CD4-positive, alpha-beta T cell treated with Interleukin-21 for 1 hour (primary cell): ENCODE data around the gene MAP3K15.
"Not testable (repeated sequence)": the region's sequence is repeated elsewhere in the genome, so short reads cannot be mapped to it uniquely, and the experiment has no call there.

ENCODE experiments used
- DNase-seq: peaks from one replicate; pipeline ENCODE4 v3.0.0-alpha.2; 2020

MAP3K15 gene

GRCh38 chrX:19517965-19518364 is 2.7 kb upstream of the MAP3K15 start:
- no peak for DNase-seq

GRCh38 chrX:19515615-19516105 is 352 bp upstream of the MAP3K15 start:
- no peak for DNase-seq

DNA sequence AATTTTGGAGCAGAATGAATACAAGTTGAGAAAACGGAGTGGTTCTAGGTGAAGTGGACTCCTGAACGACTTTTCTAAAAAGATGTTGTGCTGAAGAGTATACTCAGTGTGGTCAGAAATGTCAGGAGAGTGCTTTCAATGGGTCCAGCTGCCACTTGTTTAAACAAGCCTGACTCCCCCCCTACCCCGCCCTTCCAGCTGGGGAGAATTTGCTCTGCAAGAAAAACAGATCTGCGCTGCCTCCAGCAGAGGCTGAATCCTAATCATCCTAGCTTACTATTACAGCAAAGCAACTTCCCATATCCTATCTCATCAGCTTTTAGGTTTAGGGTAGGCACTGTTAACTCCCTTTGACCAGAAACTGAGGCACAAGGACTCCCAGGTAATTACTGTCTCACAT is 1.9 kb downstream of the MAP3K15 start:
- no peak for DNase-seq

DNA sequence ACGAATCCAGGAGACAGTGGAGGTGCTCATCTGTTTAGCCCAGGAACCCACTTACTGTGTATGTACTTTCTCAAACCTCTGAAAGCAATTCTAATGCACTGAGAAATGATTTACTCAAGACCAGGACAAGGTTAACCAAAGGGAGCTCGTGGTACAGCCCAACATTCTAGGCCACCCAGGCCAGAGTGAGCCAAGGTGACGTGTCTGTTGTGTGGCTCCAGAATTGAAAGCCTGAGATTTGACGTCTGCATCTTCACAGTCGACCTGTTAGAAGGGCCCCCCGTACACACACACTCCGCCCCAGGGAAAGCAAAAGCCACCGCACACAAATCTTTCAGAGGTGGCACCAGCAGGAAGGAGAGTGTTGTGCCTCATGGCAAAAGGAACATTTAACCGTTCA is 2.3 kb downstream of the MAP3K15 start:
- DNase-seq = no peak

DNA sequence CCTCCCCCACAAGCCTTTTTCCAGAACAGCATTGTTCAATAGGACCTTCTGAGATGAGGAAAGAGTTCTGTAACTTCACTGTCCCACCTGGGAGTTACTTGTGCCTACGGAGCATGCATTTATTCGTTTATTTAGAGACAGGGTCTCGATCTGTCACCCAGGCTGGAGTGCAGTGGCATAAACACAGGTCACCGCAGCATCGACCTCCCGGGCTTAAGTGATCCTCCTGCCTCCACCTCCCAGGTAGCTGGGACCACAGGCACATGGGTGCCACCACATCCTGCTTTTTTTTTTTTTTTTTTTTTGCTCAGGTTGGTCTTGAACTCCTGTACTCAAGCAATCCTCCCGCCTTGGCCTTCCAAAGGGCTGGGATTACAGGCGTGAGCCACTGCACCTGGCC is 2.9 kb downstream of the MAP3K15 start:
- no peak for DNase-seq

DNA sequence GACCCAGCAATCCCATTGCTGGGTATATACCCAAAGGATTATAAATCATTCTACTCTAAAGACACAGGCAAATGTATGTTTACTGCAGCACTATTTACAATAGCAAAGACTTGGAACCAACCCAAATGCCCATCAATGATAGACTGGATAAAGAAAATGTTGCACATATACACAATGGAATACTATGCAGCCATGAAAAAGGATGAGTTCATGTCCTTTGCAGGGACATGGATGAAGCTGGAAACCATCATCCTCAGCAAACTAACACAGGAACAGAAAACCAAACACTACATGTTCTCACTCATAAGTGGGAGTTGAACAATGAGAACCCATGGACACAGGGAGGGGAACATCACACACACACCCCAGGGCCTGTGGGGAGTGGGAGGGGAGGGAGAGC is 3.5 kb downstream of the MAP3K15 start:
- DNase-seq = not testable (repeated sequence)

- no peak for DNase-seq
These were observed 18.6 kb downstream of the MAP3K15 start for GRCh38 chrX:19496711-19497110.

DNA sequence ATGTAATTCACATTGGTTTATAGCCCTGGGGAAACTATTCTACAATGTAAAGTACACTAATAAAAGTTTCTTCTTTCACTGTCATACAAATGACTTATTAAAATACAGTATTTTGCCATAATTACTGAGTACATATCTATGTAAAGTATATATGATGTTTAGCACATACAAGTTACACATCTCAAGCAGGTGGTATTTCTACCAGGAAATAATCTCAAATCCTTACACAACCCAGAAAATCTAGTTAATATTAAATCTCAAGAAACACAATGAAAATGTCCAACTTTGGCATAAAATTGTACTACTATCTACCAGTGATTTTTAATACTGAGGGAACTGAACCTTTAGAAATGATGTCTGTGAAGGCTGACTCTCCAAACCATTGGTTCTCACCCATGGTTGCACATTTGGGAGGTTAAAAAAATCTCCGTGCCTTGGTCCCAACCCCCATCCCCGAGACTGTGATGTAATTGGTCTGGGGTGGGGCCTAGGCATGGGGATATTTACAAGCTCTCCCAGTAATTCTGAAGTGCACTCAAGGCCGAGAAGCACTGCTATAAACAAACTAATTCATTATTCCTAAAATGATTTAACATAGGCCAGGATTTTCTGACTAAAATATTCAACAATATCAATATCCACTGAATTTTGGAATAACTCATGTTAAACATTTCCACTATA is 27.6 kb downstream of the MAP3K15 start:
- DNase-seq = no peak

GRCh38 chrX:19479458-19479857 is 35.9 kb downstream of the MAP3K15 start:
- no peak for DNase-seq

- not testable (repeated sequence) for DNase-seq
These were observed 46.9 kb downstream of the MAP3K15 start for GRCh38 chrX:19468383-19468782.

DNA sequence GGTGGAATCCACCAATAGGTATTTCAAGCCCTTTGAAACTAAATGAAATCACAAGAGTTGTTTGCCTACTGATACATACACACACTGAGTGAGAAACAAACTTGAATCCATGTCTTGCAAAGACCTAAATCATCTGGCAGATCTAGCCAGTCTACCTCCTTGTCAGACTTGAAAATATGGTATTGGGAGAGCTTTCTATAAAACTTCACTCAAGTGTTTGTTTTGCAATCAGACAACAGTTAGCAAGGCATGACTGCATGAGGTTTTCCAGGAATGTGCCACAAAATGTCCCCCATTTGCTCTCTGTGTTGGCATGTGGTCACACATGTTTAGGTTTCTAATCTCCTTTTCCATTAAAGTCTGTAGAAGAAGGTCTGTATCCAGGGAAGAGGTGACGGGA is 52.4 kb downstream of the MAP3K15 start:
- DNase-seq = no peak

DNA sequence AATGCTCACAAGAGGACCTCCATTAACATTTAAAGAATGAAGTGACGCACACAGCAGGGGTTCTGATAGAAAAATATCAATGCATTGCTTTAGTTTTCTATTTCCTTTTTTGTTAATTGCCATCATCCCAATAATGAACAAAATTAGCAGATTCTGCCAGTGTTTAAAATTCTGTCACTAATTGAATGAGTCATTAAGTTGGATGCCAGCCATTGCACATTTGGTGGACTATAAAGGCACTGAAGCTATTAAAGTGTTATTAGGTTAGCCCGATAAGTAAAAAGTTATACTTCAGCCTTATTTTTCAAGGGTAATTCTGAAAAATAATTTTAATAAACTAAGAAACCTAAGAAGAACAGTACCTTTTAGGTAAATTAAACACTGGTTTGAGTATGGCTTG is 53.1 kb downstream of the MAP3K15 start:
- no peak for DNase-seq

GRCh38 chrX:19457662-19458061 is 57.6 kb downstream of the MAP3K15 start:
- no peak for DNase-seq

DNA sequence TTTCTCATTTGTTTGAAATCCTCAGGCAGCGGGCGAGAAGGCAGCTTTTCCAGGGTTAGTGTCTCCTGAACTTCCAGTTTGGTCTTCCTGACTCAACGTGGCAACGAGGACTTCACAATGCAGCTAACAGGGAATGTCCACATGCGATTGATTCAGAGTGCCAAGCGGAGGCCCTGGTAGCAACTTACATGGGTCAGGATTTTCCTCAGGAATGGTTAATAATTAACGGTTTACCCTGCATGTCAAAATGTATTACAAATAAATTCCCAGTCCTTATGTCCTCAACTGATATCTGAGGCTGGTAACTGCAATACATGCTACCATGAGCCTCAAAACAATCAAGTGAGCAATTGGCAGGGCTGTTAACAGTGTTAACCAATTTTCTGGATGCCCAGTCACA is 67.2 kb downstream of the MAP3K15 start:
- no peak for DNase-seq

DNA sequence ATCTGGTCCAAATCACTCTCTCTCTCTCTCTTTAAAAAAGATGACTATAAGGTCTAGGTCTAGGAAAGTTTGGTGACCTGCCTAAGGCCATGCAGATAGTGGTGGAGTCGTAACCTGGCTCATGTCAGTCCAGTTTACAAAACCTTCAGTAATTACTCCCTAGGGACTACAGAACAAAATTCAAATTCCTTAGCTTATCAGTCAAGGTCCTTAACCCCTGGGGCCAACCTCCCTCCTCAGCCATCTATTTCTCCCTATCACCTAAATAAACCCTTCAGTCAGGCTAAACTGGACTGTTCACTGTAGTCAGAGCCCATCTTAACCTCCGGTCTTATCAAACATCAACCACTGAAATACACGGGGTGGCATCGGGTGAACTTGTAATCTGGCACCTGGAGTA is 68.9 kb downstream of the MAP3K15 start:
- no peak for DNase-seq

- DNase-seq = not testable (repeated sequence)
These were observed 69.5 kb downstream of the MAP3K15 start for GRCh38 chrX:19445772-19446171.

GRCh38 chrX:19443869-19444526 is 71.3 kb downstream of the MAP3K15 start:
- DNase-seq = no peak

DNA sequence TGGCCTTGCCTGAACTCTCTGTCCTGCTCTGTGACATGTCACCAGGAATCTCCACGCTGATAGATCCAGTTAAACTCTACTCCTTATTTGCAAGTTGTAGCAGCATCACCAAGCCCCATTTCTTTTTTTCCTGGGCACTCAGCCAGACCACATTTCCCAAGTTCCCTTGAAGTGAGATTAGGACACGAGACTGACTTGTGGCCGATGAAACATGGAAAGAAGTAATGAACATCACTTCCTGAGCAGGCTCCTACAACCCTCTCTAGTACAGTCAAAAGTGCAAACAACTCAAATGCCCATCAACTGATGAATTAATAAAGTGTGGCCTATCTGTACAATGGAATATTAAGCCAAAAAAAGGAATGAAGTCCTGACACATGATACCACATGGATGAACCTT is 74.6 kb downstream of the MAP3K15 start:
- no peak for DNase-seq

GRCh38 chrX:19422661-19423060 is 92.6 kb downstream of the MAP3K15 start:
- not testable (repeated sequence) for DNase-seq

GRCh38 chrX:19410259-19410658 is 105.0 kb downstream of the MAP3K15 start:
- no peak for DNase-seq

GRCh38 chrX:19403696-19404095 is 111.6 kb downstream of the MAP3K15 start:
- DNase-seq = no peak

- no peak for DNase-seq
These were observed 122.6 kb downstream of the MAP3K15 start for GRCh38 chrX:19392703-19393102.

GRCh38 chrX:19392078-19392477 is 123.2 kb downstream of the MAP3K15 start:
- no peak for DNase-seq

DNA sequence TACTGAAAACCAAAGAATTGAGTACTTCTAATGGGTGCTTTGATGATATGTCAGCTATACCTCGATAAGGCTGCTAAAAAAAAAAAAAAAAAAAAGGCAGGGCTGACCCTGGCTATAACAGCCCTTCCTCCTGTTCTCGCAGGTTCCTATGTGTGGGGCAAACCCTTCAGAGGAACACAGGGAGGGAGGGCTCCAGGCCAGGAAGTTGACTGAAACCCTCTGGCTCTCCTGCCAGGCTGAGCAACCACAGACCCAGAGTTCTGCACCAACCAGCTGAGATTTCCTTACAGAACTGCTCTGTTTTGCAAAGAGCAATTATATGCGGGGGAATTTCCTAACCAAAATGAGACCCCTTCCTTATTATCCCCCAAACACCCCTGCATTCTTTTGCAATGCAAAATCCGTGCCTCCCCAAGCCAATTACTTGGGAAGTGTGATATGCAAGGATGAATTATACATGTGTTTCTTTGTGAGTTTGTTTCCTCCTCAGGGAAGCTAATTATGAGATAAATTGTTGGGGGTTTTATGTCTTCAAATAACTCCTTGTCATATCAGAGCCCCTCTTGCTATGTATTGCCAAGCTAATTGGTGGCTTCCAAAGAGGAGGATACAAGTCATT is 126.0 kb downstream of the MAP3K15 start:
- no peak for DNase-seq
